HL-60 (cell line): ENCODE data around the gene IGF1.

ENCODE experiments used
- DNase-seq, 2 experiments: peaks; one replicate each; pipeline ENCODE4 v3.0.0-alpha.2; 2010 to 2020; ENCODE audit warnings: low read depth in 1 of 2, low spot score in 1 of 2
- H3K27ac ChIP-seq: fragments of 250-450 bp; sonication (Bioruptor Pico); replicated peaks from 2 replicates; pipeline ENCODE4 v1.5.1; 2020; ENCODE audit warnings: mild to moderate bottlenecking, moderate library complexity
- H3K27me3 ChIP-seq: fragments of 250-450 bp; sonication (Bioruptor Pico); 2 replicates; pipeline ENCODE4 v1.5.1; 2021; ENCODE audit warnings: mild to moderate bottlenecking, moderate library complexity; ENCODE audit not compliant: insufficient read depth, poor library complexity, severe bottlenecking
- H3K4me3 ChIP-seq: replicated peaks from 2 replicates; pipeline ENCODE4 v1.5.1; 2011; ENCODE audit warnings: mild to moderate bottlenecking, control low read depth, low read length; ENCODE audit not compliant: insufficient read depth
- CTCF ChIP-seq: IDR thresholded peaks from one replicate; pipeline ENCODE4 v1.5.1; 2011; ENCODE audit warnings: low read length, control low read depth, inconsistent platforms; ENCODE audit not compliant: insufficient read depth
- GABPA ChIP-seq: IDR thresholded peaks from 2 replicates; pipeline ENCODE4 v1.6.1; 2012; ENCODE audit warnings: low read depth
- POLR2AphosphoS5 ChIP-seq: IDR thresholded peaks from 2 replicates; pipeline ENCODE4 v1.6.1; 2012; ENCODE audit warnings: low read depth
- REST ChIP-seq: IDR thresholded peaks from 2 replicates; pipeline ENCODE4 v1.6.1; 2012; ENCODE audit warnings: low read depth; ENCODE audit not compliant: insufficient replicate concordance
- SPI1 ChIP-seq: IDR thresholded peaks from 2 replicates; pipeline ENCODE4 v1.6.1; 2012; ENCODE audit warnings: low read depth, mild to moderate bottlenecking, borderline replicate concordance

IGF1 gene

GRCh38 chr12:102408487-102409297 is 71.7 kb downstream of the IGF1 start:
- TF ChIP-seq SPI1 (no peak), GABPA (no peak), REST (no peak), CTCF (no peak)
- DNase-seq = no peak
- H3K27me3 ChIP-seq = no peaks in the 10 kb centered on the region
- H3K4me3 ChIP-seq = no peak overlapping the region
- no peak overlapping the region for H3K27ac ChIP-seq

- H3K27ac ChIP-seq = no peak overlapping the region
- H3K27me3 ChIP-seq = no peaks in the 10 kb centered on the region
- TF ChIP-seq POLR2AphosphoS5 = no peak
- no peak for TF ChIP-seq SPI1
- no peak for TF ChIP-seq CTCF
- TF ChIP-seq GABPA = no peak
- TF ChIP-seq REST = no peak
- H3K4me3 ChIP-seq = no peak overlapping the region
- no peak for DNase-seq
These were observed 72.4 kb downstream of the IGF1 start for GRCh38 chr12:102407776-102408486.

GRCh38 chr12:102406033-102406584 is 74.3 kb downstream of the IGF1 start:
- no peak for DNase-seq

More at GRCh38 chr12:102406033-102406584, 74.3 kb downstream of the IGF1 start:
- H3K27ac ChIP-seq = no peak overlapping the region
- H3K27me3 ChIP-seq = no peaks in the 10 kb centered on the region
- no peak overlapping the region for H3K4me3 ChIP-seq
- no peak for TF ChIP-seq REST
- no peak for TF ChIP-seq GABPA
- no peak for TF ChIP-seq CTCF
- TF ChIP-seq SPI1 = no peak
- TF ChIP-seq POLR2AphosphoS5 = no peak
